Tibial nerve (tissue), 4 donors: Measurements from ENCODE around the gene KCTD16. TPM values are rescaled to one million over a fixed set of nuclear protein-coding genes. Genes with fewer than 3 reads are reported as not detected.

ENCODE experiments used
- DNase-seq, 2 donors: peaks; one replicate each; pipeline ENCODE4 v3.0.0-alpha.2; 2019; ENCODE audit warnings: low spot score in 2 of 2
- H3K27ac ChIP-seq, 4 donors: fragments of 200-600 bp; sonication (generic) in 3 of 4; one replicate each; pipeline ENCODE4 v1.5.1; 2017 to 2019; ENCODE audit warnings: mild to moderate bottlenecking in 1 of 4
- H3K27me3 ChIP-seq, 2 donors: fragments of 200-600 bp; sonication (generic) in 1 of 2; one replicate each; pipeline versions ENCODE4 v1.5.1 to v1.6.0; 2017 to 2019
- H3K36me3 ChIP-seq, 3 donors: fragments of 200-600 bp; sonication (generic); one replicate each; pipeline ENCODE4 v1.5.1; 2018 to 2019
- H3K4me1 ChIP-seq, 4 donors: fragments of 200-600 bp; sonication (generic) in 3 of 4; one replicate each; pipeline ENCODE4 v1.5.1; 2017 to 2019
- H3K4me3 ChIP-seq, 4 donors: fragments of 200-600 bp; sonication (generic) in 3 of 4; one replicate each; pipeline ENCODE4 v1.5.1; 2017 to 2019; ENCODE audit warnings: mild to moderate bottlenecking in 1 of 4, moderate library complexity in 1 of 4
- H3K9me3 ChIP-seq, 4 donors: fragments of 200-600 bp; sonication (generic) in 3 of 4; one replicate each; pipeline ENCODE4 v1.5.1; 2017 to 2019
- EP300 ChIP-seq, 2 donors: sonication (generic); formaldehyde crosslinking; IDR thresholded peaks; one replicate each; pipeline ENCODE4 v1.6.1; 2017; ENCODE audit warnings: antibody characterized with exemption in 2 of 2, mild to moderate bottlenecking in 1 of 2
- POLR2A ChIP-seq, 2 donors: fragments of 450-650 bp; IDR thresholded peaks; one replicate each; pipeline ENCODE4 v1.6.1; 2017; ENCODE audit warnings: antibody characterized with exemption in 2 of 2, mild to moderate bottlenecking in 2 of 2, moderate library complexity in 2 of 2
- WGBS, 2 donors: methylation state at CpG; one replicate each; pipeline ENCODE4 v1.1.5; 2018; 5-methylcytosine and 5-hydroxymethylcytosine counted together
- total RNA-seq, 4 donors: library from RNA; depleted of rRNA; stranded (reverse); fragments of >200 nt; gene quantifications; one replicate each; pipeline ENCODE4 v1.1.0, GENCODE V29; 2016
- TF ChIP-seq, protein P1 (sequence below), 5 experiments: fragments of 200-600 bp in 3 of 5; fragments of 450-650 bp in 2 of 5; sonication (generic) in 3 of 5; IDR thresholded peaks; one replicate each; pipeline ENCODE4 v1.5.1; 2016 to 2019; ENCODE audit warnings: antibody characterized with exemption in 5 of 5, mild to moderate bottlenecking in 3 of 5, moderate library complexity in 2 of 5

The KCTD16 gene
- total RNA-seq, 4 donors from 2014 or later, result under 0.01 to 0.44 (median 0.41) TPM

DNA sequence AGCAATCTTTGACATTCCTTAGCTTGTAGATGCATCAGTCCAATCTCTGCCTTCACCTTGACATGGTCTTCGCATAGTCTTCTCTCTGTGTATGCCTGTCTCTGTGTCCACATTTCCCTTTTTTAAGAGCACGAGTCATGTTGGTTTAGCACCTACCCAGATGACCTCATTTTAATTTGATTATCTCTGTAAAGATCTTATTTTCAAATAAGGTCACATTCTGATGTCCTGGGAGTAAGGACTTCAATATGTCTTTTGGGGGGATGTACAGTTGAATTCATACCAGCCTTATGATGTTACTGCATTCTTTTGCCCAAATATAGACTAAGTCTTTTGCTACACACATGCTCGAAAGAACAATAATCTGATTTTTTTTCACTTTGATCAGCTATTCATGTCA, 6.9 kb downstream of the KCTD16 start:
- no peak overlapping the region for H3K27ac ChIP-seq
- H3K27me3 ChIP-seq, result no peaks in the 10 kb centered on the region
- no peaks in the 10 kb centered on the region for H3K4me1 ChIP-seq
- no peaks in the 10 kb centered on the region for H3K9me3 ChIP-seq
- DNase-seq, result no peak
- H3K4me3 ChIP-seq, result no peak overlapping the region
- H3K36me3 ChIP-seq, result no peaks in the 10 kb centered on the region
- no peak for TF ChIP-seq EP300 (IDR thresholded peaks at IDR 0.05)
- TF ChIP-seq POLR2A (IDR thresholded peaks at IDR 0.05), result no peak
- TF ChIP-seq, protein P1, sequence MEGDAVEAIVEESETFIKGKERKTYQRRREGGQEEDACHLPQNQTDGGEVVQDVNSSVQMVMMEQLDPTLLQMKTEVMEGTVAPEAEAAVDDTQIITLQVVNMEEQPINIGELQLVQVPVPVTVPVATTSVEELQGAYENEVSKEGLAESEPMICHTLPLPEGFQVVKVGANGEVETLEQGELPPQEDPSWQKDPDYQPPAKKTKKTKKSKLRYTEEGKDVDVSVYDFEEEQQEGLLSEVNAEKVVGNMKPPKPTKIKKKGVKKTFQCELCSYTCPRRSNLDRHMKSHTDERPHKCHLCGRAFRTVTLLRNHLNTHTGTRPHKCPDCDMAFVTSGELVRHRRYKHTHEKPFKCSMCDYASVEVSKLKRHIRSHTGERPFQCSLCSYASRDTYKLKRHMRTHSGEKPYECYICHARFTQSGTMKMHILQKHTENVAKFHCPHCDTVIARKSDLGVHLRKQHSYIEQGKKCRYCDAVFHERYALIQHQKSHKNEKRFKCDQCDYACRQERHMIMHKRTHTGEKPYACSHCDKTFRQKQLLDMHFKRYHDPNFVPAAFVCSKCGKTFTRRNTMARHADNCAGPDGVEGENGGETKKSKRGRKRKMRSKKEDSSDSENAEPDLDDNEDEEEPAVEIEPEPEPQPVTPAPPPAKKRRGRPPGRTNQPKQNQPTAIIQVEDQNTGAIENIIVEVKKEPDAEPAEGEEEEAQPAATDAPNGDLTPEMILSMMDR (IDR thresholded peaks at IDR 0.05), result no peak
- WGBS, 2 donors, result 58 to 61% methylated on average over 3 of the region's 3 CpGs

DNA sequence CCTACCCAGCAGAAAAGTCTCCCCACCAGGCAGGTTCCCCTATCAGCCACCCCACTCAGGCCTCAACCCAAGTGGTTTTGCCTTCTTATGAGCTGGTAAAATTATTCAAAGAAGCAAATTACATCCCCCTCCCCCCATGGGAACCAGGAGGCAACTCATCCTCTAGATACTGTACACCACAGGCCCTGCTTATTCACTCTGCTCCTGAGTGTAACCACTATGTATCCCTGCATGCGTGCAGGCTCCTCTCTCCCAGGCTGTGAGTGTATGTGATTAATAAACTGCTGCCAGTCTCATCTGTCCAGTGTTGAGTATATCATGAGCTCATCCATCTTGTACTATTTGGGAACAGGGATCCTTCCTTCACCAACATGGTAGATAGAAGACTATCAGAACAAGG, 8.6 kb downstream of the KCTD16 start:
- WGBS, 2 donors, result 96 to 100% methylated on average over 1 of the region's 1 CpG
- Histone ChIP-seq H3K9me3 (no peaks in the 10 kb centered on the region), H3K27me3 (no peaks in the 10 kb centered on the region), H3K4me1 (no peaks in the 10 kb centered on the region), H3K36me3 (no peaks in the 10 kb centered on the region), H3K4me3 (no peak overlapping the region), H3K27ac (no peak overlapping the region)
- TF ChIP-seq, protein P1 (IDR thresholded peaks at IDR 0.05), result no peak
- no peak for TF ChIP-seq EP300 (IDR thresholded peaks at IDR 0.05)
- TF ChIP-seq POLR2A (IDR thresholded peaks at IDR 0.05), result no peak
- DNase-seq, result no peak

DNA sequence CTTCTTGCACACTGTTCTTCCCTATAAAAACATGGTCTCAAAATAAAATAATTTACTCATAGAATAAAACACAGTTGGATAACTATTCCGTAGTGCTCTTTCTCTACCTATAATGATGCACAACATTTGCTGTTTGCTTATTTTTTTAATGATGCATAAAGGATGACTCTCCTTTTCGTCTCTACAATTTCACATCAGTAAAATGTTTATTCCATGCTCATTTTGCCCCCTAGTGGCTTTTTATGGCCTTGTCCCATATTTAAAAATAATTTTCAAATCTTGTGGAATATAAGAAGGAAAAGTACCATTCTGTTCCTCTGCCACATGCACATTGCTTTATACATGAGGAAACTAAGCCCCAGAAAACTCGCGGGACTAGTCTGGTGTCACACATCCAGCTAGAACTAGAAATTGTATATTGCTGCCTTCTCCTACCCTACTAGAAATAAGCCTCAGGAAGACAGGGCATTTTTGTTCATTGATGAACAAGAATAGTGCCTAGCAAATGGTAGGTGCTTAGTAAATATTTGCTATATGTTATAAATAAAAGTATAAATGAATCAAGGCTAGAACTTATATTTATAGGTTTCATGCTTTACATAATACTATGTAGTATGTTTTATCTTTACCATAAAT, 12.7 kb downstream of the KCTD16 start:
- no peak overlapping the region for H3K4me3 ChIP-seq
- no peaks in the 10 kb centered on the region for H3K27me3 ChIP-seq
- no peaks in the 10 kb centered on the region for H3K36me3 ChIP-seq
- H3K9me3 ChIP-seq, result no peaks in the 10 kb centered on the region
- no peak overlapping the region for H3K27ac ChIP-seq
- DNase-seq, result no peak
- TF ChIP-seq, protein P1 (IDR thresholded peaks at IDR 0.05), result peak; percentile 44 to 67 (median 52)
- no peak for TF ChIP-seq EP300 (IDR thresholded peaks at IDR 0.05)
- WGBS, 2 donors, result 25 to 26% methylated on average over 4 of the region's 4 CpGs
- H3K4me1 ChIP-seq, result peaks cover 0 to 11% (median 5%) of the 10 kb centered on the region in 4 donors

DNA sequence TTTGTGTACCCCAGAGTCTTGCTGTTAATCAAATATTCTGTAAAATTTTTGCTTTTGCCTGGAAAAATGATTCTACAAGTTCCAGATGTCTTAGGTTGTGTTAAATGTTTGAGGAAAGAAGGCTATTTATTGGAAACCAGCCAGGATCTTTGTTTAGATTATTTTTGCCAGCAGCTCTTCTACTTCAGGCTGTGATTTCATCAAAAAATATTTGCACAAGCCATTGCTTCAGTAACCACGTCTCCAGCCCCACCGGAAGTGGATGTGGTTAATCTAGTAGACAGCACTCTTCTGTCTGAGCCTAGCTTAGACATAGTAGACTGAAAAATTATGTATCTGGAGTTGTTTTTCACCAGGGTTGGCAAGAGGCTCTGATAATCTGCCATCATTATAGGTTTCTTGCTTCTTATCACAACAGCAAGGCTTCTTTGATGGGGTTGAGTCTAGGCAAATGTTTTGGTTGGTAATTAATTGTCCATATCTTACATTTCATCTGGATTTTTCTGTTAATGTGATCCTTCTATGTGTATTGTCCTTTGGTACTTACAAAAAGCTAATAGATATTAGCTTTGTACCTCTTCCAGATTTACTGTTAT, 17.1 kb downstream of the KCTD16 start:
- Histone ChIP-seq H3K4me1 (peaks cover 0 to 17% (median 5%) of the 10 kb centered on the region in 4 donors), H3K36me3 (no peaks in the 10 kb centered on the region), H3K9me3 (no peaks in the 10 kb centered on the region), H3K27me3 (no peaks in the 10 kb centered on the region), H3K4me3 (no peak overlapping the region), H3K27ac (peak overlapping the region in 1 of 4 donors; percentile 9)
- DNase-seq, result peak in 1 of 2 donors; percentile 41
- WGBS, 2 donors, result 0 to 6% methylated on average over 2 of the region's 2 CpGs
- TF ChIP-seq, protein P1 (IDR thresholded peaks at IDR 0.05), result no peak
- TF ChIP-seq POLR2A (IDR thresholded peaks at IDR 0.05) (no peak), EP300 (IDR thresholded peaks at IDR 0.05) (no peak)

DNA sequence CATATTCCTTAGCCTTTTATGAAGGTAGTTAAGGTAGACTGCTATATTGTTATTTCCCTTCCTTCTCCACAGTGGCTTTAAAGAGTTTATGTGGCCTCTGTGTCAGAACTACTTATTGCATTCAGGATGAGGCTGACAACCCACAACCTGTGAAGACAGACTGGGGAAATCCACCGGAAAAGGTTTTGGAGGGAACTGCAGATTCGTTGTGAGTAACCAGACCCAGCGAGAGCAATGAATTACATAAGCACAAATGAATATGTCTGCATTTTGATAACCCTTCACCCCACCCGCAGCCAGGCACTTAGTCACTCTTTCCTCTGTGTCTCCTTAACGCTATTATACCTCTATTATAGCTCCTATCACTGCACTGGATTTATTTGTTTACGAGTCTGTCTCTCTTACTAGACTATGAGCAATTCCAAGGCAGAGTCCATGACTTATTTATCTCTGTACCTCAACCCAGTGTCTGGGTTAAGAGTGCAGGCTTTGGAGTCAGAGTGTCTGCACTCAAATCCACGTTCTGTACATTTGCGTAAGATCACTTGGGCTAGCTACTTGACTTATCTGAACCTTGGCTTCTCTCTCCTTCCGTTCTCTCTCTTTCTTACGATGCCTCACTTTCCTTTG, 19.2 kb downstream of the KCTD16 start:
- no peaks in the 10 kb centered on the region for H3K9me3 ChIP-seq
- DNase-seq, result no peak
- peaks cover 0 to 17% (median 5%) of the 10 kb centered on the region in 4 donors for H3K4me1 ChIP-seq
- H3K27me3 ChIP-seq, result peaks cover 0 to 4% of the 10 kb centered on the region in 2 donors
- TF ChIP-seq EP300 (IDR thresholded peaks at IDR 0.05) (peak in 1 of 2 donors; percentile 27), POLR2A (IDR thresholded peaks at IDR 0.05) (no peak)
- H3K27ac ChIP-seq, result no peak overlapping the region
- no peaks in the 10 kb centered on the region for H3K36me3 ChIP-seq
- H3K4me3 ChIP-seq, result no peak overlapping the region
- WGBS, 2 donors, result 57 to 60% methylated on average over 10 of the region's 10 CpGs
